ENCODE measurements around the gene SNX1. TPM values are rescaled to one million over a fixed set of nuclear protein-coding genes. Genes with fewer than 3 reads are reported as not detected.

Gene SNX1
- total and polyA plus RNA-seq, 2 donors (not counting 1 experiment from before 2014, with no cell fraction given): 42.9 to 95.7 TPM

DNA sequence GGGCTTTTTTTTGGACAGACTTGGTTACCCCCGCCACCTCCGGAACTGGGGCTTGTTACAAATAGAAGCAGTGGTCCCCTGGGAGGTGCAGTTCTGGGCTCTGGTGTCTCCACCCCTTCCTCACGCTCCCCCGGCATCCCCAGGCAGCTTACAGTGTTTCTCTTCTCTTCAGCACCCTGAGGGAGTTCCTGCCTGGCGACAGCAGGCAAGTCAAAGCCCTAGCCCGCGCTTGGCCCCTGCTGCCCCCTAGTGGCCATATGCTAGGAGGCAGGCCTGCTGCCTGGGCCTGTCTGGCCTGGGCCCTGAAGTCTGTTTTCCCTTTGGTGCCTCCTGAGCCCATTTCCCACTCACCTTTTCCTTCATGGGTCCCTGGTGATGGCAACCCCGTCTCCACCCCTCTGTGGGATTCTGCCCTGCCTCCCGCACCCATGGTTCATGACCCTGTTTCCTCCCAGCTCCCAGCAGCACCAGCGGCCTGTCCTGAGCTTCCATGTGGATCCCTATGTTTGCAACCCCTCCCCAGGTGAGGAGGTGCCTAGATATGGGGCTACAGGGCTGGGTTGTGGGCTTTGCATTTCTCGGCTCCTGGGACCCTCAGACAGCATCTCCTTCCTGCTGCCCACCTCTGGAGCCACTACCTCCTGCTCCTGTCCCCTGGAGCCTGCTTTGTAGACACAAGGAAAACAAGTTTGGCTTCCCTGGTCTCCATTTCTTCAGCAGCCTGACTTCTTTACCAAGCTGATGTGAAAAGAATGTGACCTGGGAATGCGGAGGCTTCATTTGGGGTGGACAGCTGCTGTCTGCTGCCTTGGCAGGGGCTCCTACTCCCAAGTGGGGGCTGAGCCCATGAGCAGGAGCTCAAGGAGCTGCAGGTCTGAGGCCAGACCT, 57.9 kb downstream of the SNX1 start:
- H3K4me2 ChIP-seq (ENCODE audit: extremely low read depth, insufficient read depth, low read length): no peak overlapping the region
- no peak overlapping the region for H3K9ac ChIP-seq (ENCODE audit: insufficient read depth, low read length)
- no peaks in the 10 kb centered on the region for H3K9me3 ChIP-seq (ENCODE audit: control insufficient read depth, insufficient read depth, low read depth, low read length)
- no peak overlapping the region for H3K27ac ChIP-seq (ENCODE audit: insufficient read depth, low read length)
- peaks cover 4% of the 10 kb centered on the region for H3K79me2 ChIP-seq (ENCODE audit: control insufficient read depth, insufficient read depth, low read length)
- no peaks in the 10 kb centered on the region for H4K20me1 ChIP-seq (ENCODE audit: control insufficient read depth, extremely low read depth, insufficient read depth, low read length)
- no peak for TF ChIP-seq EZH2 (IDR thresholded peaks at IDR 0.05; ENCODE audit: low read length, missing control alignments)
- TF ChIP-seq, protein P1, sequence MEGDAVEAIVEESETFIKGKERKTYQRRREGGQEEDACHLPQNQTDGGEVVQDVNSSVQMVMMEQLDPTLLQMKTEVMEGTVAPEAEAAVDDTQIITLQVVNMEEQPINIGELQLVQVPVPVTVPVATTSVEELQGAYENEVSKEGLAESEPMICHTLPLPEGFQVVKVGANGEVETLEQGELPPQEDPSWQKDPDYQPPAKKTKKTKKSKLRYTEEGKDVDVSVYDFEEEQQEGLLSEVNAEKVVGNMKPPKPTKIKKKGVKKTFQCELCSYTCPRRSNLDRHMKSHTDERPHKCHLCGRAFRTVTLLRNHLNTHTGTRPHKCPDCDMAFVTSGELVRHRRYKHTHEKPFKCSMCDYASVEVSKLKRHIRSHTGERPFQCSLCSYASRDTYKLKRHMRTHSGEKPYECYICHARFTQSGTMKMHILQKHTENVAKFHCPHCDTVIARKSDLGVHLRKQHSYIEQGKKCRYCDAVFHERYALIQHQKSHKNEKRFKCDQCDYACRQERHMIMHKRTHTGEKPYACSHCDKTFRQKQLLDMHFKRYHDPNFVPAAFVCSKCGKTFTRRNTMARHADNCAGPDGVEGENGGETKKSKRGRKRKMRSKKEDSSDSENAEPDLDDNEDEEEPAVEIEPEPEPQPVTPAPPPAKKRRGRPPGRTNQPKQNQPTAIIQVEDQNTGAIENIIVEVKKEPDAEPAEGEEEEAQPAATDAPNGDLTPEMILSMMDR (conservative IDR thresholded peaks at IDR 0.05 in 1 of 2, IDR thresholded peaks at IDR 0.05 in 1 of 2; ENCODE audit: low read depth in 1 of 2, low read length in 2 of 2): peak; percentile 91 to 99
- H2AFZ ChIP-seq (ENCODE audit: low read length): no peak overlapping the region
- H3K4me3 ChIP-seq (replicated peaks in 1 of 4; ENCODE audit: control extremely low read depth in 1 of 4, insufficient read depth in 1 of 4, low read depth in 3 of 4, low read length in 4 of 4): no peak overlapping the region
- peak; percentile 75 to 85 for DNase-seq (ENCODE audit: low read depth in 2 of 2)
- peaks cover 29% of the 10 kb centered on the region for H3K36me3 ChIP-seq (ENCODE audit: control insufficient read depth, insufficient read depth, low read length)
- H3K27me3 ChIP-seq (ENCODE audit: control insufficient read depth, insufficient read depth, low read length): peaks cover 10% of the 10 kb centered on the region
- peaks cover 6% of the 10 kb centered on the region for H3K4me1 ChIP-seq (ENCODE audit: control insufficient read depth, extremely low read depth, insufficient read depth, low read length)

DNA sequence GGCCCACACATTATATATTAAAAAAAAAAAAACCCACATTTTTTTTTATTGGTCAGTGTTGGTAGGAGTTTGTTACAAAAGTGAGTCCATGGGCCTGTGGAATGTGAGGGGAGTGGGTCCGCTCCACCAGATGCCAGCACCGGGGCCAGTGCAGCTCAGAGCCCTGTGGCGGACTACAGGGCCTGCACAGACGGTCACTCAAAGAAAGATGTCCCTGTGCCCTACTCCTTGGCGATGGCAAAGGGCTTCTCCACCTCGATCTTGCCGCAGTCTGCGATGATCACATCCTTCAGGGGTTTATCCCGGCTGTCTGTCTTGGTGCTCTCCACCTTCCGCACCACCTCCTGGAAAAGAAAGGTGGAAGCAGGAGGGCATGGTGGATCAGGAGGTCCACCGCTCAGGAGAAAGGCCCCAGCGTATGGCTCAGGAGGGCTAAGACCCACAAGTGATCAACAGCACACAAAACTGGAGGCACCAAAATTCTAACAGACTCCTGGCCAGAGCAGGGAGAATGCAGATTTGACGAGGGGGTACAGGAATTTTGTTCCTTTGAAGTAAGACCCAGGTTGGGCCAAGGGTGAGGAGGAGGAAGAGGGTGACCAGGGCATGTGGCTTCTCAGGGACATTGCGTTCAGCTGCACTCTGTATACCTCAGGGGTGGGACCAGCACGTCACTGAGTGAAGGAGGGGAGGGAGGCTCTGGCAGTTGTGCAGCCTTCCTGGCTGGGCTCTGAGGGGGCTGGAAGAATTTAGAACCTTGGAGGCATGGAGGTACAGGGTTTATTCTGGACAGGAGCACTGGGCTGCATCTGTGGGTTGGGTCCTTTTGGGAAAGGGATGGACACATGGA, 60.2 kb downstream of the SNX1 start:
- Histone ChIP-seq H3K27me3 (ENCODE audit: control insufficient read depth, insufficient read depth, low read length) (peaks cover 10% of the 10 kb centered on the region), H3K9me3 (ENCODE audit: control insufficient read depth, insufficient read depth, low read depth, low read length) (no peaks in the 10 kb centered on the region), H3K79me2 (ENCODE audit: control insufficient read depth, insufficient read depth, low read length) (peaks cover 19% of the 10 kb centered on the region), H3K36me3 (ENCODE audit: control insufficient read depth, insufficient read depth, low read length) (peaks cover 41% of the 10 kb centered on the region), H3K4me1 (ENCODE audit: control insufficient read depth, extremely low read depth, insufficient read depth, low read length) (peaks cover 6% of the 10 kb centered on the region), H3K4me3 (replicated peaks in 1 of 4; ENCODE audit: control extremely low read depth in 1 of 4, insufficient read depth in 1 of 4, low read depth in 3 of 4, low read length in 4 of 4) (no peak overlapping the region), H4K20me1 (ENCODE audit: control insufficient read depth, extremely low read depth, insufficient read depth, low read length) (no peaks in the 10 kb centered on the region), H3K9ac (ENCODE audit: insufficient read depth, low read length) (no peak overlapping the region), H3K4me2 (ENCODE audit: extremely low read depth, insufficient read depth, low read length) (no peak overlapping the region), H2AFZ (ENCODE audit: low read length) (no peak overlapping the region), H3K27ac (ENCODE audit: insufficient read depth, low read length) (no peak overlapping the region)
- no peak for DNase-seq (ENCODE audit: low read depth in 2 of 2)
- TF ChIP-seq, protein P1 (conservative IDR thresholded peaks at IDR 0.05 in 1 of 2, IDR thresholded peaks at IDR 0.05 in 1 of 2; ENCODE audit: low read depth in 1 of 2, low read length in 2 of 2): no peak
- TF ChIP-seq EZH2 (IDR thresholded peaks at IDR 0.05; ENCODE audit: low read length, missing control alignments): no peak
